Activated CD4-positive, alpha-beta T cell treated with anti-CD3 and anti-CD28 coated beads for 48 hours (primary cell): ENCODE measurements around the gene BCHE.
"Not testable (repeated sequence)": the region's sequence is repeated elsewhere in the genome, so short reads cannot be mapped to it uniquely, and the experiment has no call there.

Source experiments
- DNase-seq: peaks from one replicate; pipeline ENCODE4 v3.0.0-alpha.2; 2020

The BCHE gene

DNA sequence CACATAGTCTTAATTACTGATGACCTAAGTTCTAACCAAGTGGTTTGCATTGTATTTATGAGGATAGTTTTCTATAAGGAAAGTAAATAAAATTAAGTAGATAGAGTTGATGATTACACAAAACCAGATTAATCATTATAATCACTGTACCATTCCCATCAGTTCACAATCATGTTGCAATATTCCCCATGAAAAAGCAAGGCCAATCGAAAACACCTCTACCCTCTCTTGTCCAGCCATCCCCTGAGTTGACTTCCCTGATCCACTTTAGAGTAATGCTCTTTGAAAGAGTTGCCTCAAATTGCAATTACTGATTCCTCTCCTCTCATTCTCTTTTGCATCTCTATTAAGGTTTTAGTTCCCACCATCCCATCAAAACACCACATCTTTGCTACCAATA is 21.0 kb downstream of the BCHE start:
- DNase-seq = no peak

DNA sequence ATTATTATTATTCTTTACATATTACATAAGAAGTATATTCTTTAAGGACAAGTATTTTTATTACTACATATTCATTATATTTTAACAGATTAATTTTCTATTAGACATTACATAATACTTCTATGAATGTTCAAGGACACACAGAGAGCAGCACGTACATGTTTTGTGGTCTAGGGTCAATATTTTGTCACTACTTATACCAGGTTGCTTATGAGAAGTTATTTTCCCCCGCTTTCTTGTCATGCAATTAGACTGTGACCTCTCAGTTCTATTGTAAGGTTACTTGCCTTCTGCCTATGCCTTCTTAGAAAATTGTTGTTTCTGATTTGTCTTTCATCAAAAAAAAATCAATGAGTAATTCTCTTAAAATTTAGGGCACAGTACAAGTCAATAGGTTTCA is 21.5 kb downstream of the BCHE start:
- no peak for DNase-seq

DNA sequence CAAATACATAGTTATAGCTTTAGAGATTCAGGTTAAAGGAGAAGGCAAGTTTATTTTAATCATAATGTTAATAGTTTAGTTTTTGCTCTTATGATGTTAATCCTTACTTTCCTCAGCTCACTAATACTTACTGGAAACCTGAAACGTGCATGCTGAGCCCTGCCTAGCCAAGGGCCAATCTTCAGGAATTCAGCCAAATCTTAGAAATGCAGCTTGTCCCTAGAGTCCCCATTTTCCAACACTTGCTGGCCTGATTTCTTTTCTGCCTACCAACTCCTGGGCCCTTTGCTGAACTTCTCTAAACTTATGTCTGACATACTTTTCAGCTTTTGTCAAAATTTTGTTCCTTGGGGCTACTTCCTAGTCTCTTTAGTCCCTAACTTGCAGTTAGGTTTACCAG is 22.8 kb downstream of the BCHE start:
- DNase-seq = no peak

DNA sequence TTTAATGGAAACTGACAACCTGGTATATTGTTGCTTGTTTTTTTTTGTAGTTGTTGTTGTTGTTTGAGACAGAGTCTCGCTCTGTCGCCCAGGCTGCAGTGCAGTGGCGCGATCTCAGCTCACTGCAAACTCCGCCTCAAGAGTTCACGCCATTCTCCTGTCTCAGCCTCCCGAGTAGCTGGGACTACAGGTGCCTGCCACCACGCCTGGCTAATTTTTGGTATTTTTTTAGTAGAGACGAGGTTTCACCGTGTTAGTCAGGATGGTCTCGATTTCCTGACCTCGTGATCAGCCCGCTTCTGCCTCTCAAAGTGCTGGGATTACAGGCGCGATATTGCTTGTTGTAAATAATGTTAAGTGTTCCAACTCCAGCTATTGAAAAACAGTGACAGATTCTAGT is 29.3 kb downstream of the BCHE start:
- not testable (repeated sequence) for DNase-seq

DNA sequence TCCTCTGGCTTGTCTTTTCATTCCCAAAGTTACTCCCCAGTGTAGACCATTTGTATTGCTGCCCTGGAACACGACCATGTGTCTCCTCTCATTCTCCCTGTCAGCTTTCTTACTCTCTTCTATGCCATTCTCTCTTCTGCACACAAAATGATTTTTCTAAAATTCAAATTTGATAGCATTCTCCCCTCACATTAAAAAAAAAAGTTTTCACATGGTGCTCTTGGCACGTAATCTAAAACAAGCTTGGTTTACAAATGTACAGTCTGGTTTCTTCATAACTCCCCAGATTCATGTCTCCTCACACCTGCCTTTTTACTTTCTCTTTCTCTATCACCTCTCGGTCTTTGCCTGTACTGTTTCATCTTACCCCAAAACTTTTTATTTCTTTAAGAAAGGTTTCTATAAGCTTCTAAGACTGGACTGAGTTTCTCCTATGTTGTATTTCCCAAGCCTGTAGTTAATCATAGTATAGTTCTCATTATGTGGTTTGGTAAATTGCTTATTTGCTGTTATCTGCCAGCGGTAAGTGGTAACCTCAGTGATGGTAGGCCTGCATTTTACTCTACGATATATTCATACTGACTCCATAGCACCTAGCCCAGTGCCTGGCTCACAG is 31.2 kb downstream of the BCHE start:
- DNase-seq = no peak

DNA sequence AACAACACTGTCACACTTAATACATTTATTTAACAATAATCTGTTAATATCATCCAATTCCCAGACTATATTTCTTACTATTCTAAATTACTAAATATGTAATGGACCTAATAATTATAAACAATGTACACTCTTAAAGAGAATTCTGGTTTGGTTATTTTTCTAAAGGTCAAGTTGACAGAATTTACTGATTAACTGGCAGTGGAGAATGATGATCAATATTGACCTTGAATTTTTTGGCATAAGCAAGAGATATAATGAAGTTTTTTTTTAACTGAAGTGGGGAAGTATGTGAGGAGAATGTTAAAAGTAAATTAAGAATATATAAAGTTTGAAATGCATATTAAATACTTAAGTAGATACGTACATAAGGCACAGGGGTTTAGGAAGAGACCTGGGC is 33.8 kb downstream of the BCHE start:
- DNase-seq = no peak

DNA sequence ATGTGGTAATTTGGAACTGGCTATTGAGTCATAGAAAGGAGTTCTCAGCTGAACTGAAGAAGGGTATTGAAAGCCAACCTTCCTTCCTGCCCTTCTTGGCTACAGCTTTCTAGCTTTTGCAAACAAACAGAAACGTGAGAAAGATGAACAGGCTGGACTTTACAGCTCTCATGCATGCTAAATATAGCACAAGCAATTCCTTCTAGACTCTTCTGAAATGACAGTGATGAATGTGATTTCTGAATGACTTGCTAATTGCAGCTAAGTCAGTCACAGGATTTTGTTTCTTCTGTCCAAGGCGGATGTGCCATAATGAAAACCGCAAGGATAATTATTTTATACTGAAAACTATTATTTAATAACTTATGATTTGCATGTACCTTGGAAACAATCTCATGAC is 36.3 kb downstream of the BCHE start:
- DNase-seq = no peak

DNA sequence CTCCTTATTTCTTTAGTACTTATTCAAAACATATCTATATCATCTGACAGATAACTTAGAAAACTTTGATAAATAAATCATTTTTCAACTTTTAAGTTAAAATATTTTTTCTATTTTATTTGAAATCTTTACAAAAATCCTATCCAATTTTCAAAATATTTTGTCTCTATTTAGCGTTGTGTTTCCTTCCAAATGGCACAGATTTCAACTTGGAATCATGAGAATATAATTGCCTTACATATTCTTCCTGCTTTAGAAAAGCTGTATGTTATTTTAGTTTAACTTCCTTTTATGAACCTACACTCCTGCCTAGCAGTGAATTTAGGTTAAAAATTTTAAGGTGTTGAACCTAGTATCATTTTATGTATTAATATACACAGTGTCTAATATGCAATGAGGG is 38.2 kb downstream of the BCHE start:
- no peak for DNase-seq

DNA sequence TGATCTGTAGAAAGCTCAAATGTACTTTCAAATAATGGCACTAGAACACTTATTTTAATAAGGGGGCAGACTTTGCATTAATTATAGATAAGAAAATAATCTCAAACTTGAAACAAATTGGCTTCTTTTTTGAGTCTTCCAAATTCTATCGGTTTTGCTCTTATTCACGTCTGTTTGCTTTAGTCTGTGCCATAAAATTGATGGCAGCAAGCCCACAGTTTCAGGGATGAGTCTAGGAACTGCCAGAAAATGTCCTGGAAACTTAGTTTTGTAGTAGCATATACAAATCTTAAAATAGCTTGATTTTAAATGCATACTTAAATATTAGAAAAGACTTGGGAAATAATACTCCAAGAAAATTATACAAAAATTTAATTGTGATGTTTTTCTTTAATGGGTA is 39.7 kb downstream of the BCHE start:
- no peak for DNase-seq

DNA sequence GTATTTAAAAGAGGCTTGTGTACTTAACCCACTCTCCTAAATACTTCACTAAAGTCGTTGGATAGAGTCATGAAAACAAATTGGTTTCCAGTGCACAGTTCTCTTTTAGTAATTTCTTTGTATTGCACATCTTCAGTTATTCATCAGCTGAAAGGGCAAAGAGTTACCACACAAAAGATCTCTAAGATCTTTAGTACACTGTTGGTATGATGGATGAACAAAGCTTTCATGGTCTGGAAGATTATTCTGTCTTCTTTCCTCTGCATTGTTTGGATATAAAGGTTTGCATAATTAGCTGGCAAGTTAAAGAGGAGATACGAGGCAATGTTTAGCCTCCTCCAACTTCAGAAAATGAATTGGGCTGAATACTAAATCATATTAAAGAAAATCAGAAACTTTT is 40.5 kb downstream of the BCHE start:
- no peak for DNase-seq

DNA sequence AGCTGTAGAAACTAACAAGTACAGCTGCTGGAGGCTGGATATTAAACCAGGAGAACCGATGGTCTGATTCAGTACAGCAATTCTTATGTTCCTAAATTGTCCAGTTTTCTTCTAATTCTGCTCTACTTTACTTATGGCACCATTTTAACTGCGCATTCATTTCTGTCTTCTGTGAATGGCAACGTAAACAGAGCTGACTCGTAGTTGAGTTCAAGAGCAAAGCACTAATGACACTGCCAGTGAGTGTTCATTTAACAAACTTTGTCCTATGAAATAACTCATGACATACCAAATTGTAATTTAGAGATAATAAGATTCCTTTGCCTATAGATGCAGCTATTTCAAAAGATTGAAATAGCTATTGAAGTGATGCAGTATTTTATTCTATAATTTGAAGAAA is 48.7 kb downstream of the BCHE start:
- no peak for DNase-seq

DNA sequence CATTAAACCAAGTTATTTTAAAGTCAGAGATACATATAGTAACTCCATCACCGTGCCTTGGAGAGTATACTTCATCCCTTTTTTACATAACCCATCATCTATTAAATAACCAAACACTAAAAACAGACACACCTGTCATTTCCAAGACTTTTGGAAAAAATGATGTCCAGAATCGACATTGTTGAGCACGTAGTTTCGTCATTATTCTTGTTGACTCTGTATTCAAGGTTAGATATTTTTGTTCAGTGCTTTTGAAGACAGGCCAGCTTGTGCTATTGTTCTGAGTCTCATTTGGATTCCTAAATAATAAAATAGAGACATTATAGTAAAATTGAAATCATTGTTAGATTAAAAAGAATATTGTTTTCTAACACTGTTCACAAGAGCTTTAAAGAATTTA is 51.2 kb downstream of the BCHE start:
- no peak for DNase-seq

DNA sequence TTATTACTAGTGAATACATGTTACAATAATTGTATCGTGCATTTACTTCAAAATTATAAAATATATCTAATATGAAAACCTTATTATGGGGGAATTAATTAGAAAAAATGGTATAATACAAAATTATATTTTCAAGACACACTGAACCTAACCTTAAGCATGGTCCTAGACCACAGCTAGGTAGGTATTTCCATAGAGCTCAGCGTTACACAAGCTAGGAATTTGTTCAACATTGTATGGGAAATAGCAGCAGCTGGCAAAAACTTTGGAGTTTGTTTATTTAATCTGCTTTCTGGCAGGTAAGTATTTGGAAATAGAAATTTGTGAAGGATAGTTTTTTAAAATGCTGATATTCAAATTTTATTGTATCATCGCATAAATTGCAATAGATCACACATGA is 52.9 kb downstream of the BCHE start:
- no peak for DNase-seq

DNA sequence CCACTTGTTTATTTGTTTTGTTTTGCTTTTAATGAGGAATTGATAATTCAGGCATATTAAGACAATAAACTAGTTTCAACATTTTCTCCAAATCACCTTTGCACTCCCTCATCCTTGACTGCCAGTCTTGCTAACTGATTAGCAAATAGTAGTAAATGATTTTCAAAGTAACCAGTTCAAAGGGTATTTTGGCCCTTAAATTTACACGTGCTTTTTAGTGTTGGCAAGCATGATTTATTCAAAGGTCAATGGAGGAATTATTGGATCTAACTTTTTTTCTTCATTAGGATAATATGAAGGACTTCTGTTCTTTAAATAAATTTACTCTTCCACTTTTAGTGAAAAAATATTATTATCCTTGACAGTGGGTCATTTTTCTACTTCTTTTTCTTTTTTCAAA is 53.8 kb downstream of the BCHE start:
- no peak for DNase-seq

DNA sequence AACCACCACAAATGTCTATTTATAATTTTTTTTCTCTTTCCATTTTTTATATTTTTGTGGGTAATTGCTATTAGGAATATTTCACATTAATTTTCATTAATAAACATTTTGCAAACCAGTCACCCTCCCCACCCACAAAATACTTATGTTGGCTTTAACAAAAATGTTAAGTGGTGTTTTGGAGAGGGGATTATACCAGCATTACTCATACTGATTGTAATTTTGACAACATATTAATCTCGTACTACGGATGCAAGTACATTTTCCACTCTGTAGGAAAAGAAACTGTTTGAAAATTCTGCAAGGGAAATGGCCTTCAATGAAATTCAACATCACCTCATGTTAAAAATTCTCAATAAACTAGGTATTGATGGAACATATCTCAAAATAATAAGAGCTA is 58.3 kb downstream of the BCHE start:
- DNase-seq = no peak

DNA sequence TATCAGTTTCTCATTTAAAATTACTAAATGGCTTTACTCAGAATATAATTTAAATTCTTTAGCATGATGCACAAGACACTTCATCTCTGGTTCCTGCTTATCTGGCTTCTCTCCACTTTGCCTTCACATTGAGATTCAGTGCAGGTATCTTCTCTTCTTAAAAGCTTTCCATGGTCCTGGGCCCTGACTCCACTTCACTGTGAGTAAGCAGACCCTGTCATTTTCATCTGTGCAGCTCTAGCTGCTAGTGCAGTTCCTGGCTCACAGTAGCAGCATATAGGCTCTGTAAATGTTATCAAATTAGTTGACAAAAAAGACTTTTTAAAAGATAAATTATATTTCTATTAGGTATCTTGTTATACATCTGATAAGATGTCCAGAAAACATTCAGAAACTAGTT is 58.8 kb downstream of the BCHE start:
- no peak for DNase-seq

DNA sequence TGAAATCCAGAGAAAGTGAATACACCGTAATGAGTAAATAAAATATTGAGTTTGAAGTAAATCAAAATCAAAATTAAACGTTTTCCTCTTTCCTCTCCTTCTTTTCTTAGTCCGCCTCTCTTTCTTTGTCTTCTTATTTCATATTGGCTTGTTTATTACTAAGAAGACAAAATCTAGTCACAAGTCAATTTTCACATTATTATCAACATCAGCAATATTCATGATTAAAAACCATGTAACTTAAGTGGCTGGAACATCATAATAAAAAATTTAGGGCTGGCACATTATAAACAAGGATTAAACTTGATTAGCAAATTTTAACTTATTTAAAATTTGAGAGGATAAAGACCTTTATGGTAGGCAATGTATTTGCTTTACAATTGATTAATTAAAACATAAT is 61.4 kb downstream of the BCHE start:
- DNase-seq = no peak

DNA sequence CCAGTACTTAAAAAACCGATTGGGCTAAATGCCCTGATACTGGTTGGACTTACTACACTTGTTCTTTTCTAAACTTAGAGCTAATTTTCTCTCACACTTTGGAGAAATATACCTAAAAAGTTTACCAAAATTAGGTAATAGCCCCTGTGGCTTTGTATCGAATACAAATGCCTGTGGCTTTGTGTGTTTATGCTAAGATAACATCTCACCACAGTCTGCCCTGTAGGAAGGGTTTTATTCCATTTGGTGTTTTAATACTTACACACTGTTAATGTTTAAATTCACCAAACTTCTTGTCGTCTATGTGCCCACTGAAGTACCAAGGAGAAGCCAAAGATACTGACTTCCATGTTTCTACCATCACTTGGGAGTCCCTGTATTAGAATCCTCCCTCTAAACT is 66.4 kb downstream of the BCHE start:
- DNase-seq = no peak

DNA sequence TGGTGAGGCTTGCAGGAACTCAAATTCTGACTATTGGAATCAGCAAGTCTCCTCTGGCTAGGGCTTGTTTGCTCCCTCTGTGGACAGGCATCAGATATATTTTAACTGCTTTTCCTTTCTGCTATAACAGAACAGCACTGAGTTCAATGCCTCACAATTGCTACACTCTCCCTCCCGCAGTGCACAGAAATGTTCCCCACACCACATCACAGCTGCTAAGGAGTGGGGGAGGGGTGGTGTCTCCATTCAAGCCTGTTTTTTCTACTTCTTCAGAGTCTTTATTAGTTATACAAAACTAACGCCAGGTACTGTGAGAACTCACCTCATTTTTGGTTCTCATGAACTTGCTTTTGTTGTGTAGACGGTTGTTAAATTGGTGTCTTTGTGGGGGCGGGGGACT is 68.5 kb downstream of the BCHE start:
- no peak for DNase-seq

DNA sequence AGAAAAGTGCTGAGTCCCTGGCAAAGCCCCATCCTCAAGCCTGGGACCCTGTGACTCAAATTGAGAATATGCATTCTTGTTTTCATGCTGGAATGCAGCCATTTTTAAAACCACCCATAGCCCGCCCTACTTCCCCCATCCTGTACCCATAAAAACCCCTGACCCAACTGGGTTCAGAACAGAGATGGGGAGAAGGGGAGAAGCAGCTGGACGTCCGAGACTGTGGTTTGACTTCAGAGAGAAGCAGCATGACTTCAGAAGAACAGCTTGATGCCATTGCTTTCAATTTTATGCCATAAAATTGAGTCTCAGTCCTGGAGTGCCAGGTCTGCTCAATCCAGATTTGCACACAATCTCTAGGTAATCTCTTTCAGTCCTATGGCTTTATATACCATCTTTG is 78.2 kb downstream of the BCHE start:
- no peak for DNase-seq

DNA sequence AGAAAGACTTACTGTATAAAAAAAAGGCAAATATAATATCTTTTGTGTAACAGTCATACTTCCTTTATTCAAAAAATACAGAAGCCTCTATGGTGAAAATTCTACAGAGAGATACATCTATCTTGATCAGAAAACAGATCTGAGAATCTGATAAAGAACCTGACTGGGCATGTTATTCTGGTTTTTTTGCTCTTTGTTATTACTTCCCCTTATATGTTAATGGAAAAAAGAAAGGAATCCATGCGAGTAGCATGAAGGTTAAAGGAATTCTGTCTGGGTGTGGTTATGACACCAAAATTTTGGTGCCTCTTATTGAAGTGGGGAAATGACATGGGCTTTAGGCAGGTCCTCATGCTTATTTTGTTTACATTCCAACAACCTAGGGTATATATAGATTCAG is 81.7 kb downstream of the BCHE start:
- DNase-seq = no peak

DNA sequence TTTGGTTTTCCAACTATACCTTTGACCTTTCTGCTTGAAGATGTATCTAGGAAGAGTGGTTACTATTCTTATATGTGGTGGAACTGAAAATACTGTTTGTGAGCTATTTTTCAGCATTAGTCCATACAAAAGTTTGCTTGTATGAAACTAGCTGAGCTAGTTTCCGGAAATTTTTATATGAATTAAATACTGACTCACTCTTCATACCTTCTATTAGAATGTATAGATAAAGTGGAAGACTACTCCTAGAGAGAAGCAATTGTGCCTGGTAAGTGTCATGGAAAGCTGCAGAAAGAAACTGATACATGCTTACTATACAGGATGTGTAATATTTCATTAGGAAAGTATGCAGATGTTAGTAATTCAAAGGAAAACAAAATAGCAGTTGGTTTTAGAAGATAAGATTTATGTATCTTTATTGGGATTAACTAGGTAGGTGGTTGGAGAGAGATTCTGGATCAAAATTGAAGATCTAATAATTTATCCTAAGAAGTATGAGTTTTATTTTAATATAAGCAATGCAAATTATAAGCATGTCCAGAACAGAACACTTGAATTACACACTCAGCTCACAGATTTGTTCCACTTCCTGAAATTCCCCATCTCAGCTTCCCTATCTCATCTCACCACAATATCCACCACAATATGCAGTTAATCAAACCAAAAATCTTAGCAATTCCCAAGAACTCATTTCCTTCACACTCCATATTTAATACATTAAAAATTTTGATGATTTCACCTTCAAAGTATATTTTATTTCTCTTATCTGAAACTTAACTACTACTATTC is 82.8 kb downstream of the BCHE start:
- no peak for DNase-seq

DNA sequence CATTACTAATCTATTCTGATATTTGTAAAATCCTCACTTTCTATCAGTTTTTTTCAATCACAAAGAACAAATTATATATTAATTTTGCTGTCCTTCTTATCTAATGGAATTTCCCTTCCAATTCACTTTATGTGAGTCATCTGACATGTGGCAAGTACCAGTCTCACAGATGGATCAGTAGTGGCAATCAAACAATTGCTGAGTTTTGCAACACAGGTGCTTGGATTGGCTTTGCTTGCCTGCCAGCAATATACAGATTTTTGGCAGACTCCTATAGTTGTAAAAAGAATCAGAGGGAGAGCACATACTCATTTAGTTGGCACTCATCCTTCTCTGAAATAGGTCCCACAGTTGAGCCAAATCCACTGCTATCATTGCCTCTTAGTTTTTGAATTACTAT is 83.7 kb downstream of the BCHE start:
- DNase-seq = no peak

DNA sequence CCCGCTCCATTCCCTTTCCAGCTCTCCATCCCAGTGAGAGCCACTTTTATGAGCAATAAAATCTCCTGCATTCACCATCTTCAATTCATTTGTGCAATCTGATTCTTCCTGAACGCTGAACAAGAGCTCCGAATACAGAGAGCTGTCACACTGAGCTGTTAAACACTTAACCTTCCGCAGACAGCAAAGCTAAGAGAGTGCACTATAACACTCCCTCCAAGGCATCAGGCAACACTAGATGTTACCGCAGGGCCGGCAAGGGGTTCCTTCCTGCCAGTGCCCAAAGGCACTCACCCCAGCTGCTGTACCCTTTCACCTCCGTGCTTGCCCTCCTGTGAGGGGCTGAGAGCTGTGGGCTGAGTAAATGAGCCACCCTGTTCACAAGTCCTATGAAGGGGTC is 85.6 kb downstream of the BCHE start:
- DNase-seq = no peak

DNA sequence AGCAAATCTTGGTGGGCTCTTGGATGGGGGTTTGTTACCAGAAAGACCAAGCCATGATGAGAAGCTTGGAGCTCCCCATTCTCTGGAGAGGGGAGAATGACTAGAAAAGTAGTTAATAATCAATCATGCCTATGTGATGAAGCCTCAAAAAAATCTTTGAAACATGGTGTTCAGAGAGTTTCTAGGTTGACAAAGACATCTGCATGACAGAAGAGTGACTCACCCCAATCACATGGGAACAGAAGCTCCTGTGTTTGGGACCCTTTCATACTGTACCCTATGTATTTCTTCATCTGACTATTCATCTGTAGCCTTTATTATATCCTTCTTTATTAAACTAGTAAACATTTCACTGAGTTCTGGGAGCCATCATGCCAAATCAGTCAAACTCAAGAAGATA is 87.4 kb downstream of the BCHE start:
- no peak for DNase-seq
